HG03139 (cell line): ENCODE data around the gene PPP1R27.

Source experiments
- ATAC-seq: cut with Tn5 transposase; IDR thresholded peaks from one replicate; pipeline ENCODE4 v1.9.1; 2021; ENCODE audit not compliant: unreplicated experiment

PPP1R27 gene

GRCh38 chr17:81806461-81807209, 28.2 kb downstream of the PPP1R27 start:
- no peak for ATAC-seq

DNA sequence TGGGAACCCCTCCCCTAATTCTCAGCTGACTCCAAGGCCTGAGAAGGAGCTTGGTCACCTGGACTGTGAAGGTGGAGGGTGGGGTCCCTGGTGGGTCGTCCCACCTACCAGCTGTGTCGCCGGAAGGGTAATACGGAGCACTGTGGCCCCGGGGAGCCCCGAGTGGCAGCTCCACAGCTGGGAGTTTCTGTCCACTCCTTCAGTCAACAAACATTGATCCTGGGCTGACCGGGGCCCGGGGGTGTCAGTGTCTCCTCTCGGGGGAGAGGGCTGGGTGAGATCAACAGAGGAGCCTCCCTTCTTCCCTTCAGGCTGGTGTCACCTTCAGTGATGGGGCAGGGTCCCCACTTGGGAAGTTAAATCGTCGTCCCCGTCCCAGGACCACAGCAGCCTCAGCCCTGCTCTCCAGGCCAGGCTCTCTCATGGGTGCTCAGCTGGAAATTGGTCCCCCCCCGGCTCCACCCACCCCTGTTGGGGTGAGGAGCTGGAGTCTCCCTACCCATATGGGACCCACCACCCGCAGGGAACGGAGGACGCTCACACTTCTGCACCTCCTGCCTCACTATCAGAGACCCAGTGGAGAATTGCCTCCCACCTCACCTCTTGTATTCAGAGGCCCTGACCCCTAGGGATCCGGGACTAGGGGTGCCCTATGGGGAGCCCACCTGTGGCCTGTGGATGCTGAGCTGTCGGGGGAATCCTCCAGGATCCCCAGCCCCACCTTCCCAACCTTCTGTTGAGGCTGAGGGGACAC, 29.0 kb downstream of the PPP1R27 start:
- ATAC-seq, result no peak

DNA sequence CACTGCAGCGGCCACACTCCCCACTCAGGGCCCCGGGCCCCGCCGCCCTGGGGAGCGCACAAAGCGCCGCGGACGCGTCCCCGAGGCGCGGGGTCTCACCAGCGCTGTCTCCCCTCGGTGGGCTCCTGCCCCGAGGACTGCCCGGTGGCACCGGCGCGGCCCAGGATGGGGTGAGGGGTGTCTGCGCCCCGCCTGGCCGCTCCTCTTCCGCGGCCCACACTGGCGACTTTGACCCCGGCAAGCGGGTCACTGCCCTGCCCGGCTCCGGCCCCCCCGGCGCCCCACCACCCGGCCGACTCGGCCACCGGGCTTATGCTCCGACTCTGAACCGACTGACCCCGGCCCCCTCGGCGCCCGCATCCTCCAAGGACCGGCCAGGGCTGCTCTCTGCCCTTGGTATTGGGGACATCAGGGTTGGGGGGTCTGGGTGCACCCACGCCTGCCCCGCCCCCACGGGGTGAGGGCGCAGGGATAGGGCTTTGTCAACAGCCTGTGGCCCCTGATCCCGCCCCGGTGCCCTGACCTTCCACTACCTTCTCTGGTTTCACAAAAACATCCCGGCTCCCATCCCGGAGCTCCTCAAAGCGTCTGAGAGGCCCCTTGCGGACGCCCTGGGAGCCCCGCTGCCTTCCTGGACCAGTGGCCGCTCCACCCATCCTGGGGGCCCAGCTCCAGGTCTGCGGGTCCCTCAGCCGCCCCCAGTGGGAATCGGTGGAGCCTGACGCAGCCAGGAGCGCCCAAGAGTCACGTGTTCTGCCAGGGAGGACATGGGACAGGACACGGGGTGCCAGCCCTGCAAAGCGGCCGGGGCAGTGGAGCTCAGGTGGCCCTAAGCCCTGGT, 30.1 kb downstream of the PPP1R27 start:
- ATAC-seq, result no peak

DNA sequence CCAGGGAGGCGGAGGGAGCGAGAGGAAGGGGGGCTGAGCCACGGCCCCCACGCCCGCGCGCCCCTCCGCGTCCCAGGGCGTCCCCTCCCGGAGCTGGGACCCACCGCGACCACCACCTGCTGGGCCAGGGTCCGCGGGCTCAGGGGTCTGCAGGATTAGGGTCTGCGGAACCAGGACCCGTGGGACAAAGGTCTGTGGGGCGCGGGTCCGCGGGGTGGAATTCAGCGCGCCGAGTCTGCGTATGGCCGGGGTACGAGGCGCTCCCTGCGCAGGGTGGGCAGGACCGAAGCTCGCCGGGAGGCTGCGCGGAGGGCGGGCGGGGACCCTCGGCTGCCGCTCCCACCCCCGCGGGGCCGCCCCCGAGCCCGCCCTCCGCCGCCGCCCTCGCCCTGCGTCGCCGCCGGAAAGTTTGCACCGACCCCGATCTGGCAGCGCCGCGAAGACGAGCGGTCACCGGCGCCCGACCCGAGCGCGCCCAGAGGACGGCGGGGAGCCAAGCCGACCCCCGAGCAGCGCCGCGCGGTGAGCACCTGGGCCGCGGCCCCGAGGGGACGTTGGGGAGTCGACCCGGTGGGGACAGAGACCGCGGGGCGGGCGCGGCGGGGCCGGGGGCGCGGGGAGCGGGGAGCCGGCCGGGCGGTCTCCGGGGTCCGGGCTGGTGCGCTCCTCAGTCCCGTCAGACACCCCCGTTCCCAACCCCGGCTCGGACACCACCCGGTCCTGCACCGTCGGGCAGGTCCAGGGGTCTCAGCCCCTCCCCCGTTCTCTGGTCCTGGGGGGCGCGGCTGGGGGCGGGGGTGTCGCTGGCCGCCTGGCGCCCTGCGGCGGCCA, 30.9 kb downstream of the PPP1R27 start, which contains the start of gene GCGR:
GCGR (plus strand) TSS at position 423 of the 831 bp plus-strand sequence. CDS start 4,869 bp downstream, outside the sequence.
- no peak for ATAC-seq

GRCh38 chr17:81802856-81803643, 31.8 kb downstream of the PPP1R27 start:
- no peak for ATAC-seq

DNA sequence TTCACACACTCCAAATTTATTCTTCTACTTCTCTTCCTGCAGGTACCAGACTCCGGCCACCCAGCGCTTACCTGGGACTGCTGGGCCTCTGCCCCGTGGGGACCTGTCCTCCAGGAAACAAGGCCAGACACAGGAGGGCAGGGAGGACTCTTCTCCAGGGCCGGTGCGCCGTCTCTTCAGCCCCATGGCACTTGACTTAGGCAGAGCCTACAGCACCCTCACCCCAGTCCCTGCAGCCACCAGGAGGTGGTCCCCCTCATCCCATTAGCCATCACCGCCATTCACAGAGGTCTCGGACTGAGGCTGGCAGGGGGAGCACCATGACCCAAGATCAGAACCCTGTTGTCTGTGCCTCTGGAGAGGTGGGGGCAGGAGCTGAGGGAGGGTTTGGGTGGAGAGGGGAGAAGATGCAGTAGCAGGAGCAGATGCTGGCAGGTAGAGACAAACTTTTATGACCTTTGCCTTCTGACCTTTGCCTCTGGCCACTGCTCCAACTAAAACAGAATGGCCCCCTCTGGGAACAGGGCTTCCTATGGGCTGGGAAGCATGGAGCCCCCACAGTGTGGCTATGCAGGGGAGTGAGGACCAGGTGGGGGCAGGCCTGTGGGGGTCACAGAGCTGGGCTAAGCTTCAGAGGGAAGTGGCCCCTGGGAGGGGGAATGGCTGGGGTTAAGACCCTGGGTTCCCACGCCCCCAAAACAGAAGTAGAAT, 32.6 kb downstream of the PPP1R27 start:
- no peak for ATAC-seq

- ATAC-seq, result no peak
Observed at GRCh38 chr17:81801327-81801726, 33.5 kb downstream of the PPP1R27 start.

DNA sequence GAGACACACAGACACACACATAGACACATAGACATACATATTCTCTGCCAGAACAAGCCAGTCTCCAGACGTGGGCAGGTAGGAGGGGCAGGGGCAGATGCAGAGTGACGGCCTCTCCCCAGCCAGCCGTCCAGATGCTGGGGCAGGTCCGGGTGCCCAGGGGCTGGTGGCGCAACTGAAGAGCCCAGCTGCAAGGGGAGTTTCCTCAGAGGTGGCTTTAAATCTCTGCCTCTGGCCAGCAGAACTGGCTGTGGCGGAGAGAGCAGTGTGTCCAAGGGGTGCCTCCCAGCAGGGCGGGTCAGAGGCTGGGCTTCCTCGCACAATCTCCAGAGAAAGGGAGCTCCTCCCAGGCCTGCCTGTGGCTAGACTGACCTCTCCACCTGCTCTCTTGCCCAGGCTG, 40.3 kb downstream of the PPP1R27 start:
- ATAC-seq, result no peak

- ATAC-seq, result no peak
Observed at GRCh38 chr17:81794074-81794476, 40.8 kb downstream of the PPP1R27 start.

DNA sequence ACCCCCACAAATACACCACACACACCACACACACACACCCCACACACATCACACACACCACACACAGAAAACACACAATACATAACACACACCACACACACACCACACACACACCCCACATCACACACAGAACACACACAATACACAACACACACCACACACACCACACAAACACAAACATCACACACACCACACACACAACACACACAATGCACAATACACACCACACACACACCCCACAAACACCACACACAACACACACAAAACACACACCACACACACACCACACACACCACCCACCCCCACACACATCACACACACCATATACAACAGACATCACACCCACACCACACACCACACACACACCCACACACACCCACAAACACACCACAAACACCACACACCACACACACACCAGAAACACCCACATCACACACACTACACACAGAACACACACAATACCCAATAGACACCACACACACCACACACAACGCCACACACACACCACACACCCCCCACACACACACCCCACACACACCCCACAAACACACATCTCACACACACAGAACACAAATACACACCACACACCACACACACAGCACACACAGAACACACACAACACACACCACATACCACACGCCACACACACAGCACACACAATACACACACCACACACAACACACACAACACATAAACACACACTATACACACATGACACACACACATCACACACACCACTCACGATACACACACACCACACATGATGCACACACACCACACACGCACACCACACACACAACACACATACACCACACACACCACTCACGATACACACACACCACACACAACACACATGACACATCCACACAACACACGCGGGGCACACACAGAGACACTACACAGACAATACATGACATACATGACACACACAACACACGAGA, 41.9 kb downstream of the PPP1R27 start:
- no peak for ATAC-seq
